ENCODE results near the gene WDR74.

DNA sequence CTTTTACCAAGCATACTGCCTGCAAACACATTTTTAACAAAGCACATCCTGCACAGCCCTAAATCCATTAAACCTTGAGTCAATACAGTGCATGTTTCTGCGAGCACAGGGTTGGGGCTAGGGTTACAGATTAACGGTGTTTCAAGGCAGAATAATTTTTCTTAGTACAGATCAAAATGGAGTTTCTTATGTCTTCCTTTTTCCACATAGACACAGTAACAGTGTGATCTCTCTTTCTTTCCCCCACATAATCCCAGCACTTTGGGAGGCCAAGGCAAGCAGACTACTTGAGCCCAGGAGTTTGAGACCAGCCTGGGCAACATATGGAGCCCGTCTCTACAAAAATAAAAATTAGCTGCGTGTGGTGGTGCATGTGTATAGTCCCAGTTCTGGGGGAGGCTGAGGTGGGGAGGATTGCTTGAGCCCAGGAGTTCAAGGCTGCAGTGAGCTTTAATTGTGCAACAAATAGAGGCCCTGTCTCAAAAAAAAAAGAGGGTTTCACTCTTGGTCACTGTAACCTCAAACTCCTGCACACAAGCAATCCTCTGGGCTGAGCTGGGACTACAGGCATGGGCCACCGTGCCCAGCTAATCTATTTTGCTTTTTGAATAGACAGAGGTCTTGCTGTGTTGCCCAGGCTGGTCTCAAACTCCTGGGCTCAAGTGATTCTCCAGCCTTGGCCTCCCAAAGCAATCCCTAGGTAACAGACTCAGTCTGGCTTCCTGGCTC lies 21.6 kb upstream of the WDR74 start:
- no peak for TF ChIP-seq YY1 (IDR thresholded peaks at IDR 0.05; ENCODE audit: insufficient read depth, insufficient read length)
- no peak for TF ChIP-seq ZNF274 (IDR thresholded peaks at IDR 0.05; ENCODE audit: low read depth, low read length)
